WTC11 (cell line): ENCODE data around the gene ZSCAN29.

Experiments
- TF ChIP-seq, protein P1 (sequence below): sonication (generic); formaldehyde crosslinking; IDR thresholded peaks from 2 replicates; pipeline ENCODE4 v1.8.0; 2022; ENCODE audit warnings: missing genetic modification reagents
- TF ChIP-seq, protein P2 (sequence below): fragments of 200-600 bp; IDR thresholded peaks from 2 replicates; pipeline ENCODE4 v1.8.0; 2022; ENCODE audit warnings: antibody characterized with exemption

DNA sequence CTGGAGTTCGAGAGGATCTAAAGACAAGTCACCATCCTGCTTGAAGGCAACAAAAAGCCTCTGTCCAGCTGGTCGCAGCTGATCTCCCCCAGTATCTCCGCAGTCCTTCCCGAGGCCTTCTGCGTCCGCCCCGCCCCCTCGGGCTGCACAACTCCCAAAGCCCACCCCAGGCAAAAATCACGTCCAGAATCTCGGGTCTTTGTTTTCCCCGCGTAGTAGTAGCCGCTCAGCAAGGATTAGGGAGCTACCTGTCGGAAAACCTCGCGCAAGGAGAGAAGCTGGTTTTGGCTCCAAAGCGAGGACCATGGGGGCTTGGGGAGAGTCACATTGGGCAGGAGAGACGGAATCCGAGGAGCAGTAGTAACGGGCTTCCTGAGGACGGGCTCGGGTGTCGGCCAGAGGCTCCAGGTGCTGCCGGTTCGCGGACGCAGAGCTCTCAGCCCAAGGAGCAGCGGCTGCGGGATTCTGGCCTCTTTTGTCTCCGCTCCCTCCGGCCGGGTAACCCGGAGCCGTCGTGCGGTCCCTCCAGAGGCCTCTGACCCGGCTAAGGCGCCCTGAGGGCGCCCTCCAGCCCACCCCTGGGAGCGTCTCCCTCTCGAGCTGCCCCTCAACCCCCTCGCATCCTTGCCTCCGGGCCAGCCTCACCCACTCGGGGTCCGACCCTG is 401 bp downstream of the ZSCAN29 start:
- TF ChIP-seq, protein P1, sequence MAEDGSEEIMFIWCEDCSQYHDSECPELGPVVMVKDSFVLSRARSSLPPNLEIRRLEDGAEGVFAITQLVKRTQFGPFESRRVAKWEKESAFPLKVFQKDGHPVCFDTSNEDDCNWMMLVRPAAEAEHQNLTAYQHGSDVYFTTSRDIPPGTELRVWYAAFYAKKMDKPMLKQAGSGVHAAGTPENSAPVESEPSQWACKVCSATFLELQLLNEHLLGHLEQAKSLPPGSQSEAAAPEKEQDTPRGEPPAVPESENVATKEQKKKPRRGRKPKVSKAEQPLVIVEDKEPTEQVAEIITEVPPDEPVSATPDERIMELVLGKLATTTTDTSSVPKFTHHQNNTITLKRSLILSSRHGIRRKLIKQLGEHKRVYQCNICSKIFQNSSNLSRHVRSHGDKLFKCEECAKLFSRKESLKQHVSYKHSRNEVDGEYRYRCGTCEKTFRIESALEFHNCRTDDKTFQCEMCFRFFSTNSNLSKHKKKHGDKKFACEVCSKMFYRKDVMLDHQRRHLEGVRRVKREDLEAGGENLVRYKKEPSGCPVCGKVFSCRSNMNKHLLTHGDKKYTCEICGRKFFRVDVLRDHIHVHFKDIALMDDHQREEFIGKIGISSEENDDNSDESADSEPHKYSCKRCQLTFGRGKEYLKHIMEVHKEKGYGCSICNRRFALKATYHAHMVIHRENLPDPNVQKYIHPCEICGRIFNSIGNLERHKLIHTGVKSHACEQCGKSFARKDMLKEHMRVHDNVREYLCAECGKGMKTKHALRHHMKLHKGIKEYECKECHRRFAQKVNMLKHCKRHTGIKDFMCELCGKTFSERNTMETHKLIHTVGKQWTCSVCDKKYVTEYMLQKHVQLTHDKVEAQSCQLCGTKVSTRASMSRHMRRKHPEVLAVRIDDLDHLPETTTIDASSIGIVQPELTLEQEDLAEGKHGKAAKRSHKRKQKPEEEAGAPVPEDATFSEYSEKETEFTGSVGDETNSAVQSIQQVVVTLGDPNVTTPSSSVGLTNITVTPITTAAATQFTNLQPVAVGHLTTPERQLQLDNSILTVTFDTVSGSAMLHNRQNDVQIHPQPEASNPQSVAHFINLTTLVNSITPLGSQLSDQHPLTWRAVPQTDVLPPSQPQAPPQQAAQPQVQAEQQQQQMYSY (CRISPR knock-in tag), result no peak
- TF ChIP-seq, protein P2, sequence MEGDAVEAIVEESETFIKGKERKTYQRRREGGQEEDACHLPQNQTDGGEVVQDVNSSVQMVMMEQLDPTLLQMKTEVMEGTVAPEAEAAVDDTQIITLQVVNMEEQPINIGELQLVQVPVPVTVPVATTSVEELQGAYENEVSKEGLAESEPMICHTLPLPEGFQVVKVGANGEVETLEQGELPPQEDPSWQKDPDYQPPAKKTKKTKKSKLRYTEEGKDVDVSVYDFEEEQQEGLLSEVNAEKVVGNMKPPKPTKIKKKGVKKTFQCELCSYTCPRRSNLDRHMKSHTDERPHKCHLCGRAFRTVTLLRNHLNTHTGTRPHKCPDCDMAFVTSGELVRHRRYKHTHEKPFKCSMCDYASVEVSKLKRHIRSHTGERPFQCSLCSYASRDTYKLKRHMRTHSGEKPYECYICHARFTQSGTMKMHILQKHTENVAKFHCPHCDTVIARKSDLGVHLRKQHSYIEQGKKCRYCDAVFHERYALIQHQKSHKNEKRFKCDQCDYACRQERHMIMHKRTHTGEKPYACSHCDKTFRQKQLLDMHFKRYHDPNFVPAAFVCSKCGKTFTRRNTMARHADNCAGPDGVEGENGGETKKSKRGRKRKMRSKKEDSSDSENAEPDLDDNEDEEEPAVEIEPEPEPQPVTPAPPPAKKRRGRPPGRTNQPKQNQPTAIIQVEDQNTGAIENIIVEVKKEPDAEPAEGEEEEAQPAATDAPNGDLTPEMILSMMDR, result no peak
